Ramos (cell line): ENCODE results near the gene PAK1.
"Not testable (repeated sequence)": the region's sequence is repeated elsewhere in the genome, so short reads cannot be mapped to it uniquely, and the experiment has no call there.

Source experiments
- in situ Hi-C: fragments of 300-500 bp; cut with MboI; formaldehyde crosslinking; loops from one replicate; pipeline ENCODE4 v1.14.3; 2022; ENCODE audit warnings: low sequenced_read_pairs; ENCODE audit not compliant: unreplicated experiment

Gene PAK1

DNA sequence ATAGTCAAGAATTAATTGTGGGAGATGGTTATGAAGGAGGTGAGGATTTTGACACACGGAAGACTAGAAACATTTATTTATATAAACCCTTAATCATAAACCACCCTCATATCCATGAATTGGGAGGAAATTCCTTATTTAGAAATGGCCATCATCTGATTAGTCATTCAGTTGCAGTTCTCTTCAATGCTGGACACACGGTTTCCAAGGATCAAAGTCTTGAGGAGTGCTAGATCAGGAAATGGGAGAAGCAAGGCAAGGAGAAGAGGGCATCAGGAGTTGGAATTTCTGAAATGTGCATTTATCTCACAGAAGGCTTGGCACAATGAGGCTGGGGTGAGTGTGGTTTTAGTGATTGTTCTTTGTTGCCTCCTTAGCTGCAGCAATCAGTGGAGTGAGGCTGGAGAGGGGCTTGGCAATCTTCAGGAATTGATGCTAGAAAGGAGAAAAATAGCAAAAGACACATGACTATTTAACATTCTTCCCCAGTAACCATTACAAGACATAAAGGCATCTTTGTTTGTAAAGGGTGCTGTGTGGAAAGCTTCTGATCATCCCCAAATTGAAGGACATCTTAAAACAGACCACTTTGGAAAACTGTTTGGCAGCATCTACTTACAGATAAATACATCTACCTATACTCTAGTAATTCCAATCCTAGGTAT, 150.8 kb downstream of the PAK1 start:
- in situ Hi-C loops: no loop called here

DNA sequence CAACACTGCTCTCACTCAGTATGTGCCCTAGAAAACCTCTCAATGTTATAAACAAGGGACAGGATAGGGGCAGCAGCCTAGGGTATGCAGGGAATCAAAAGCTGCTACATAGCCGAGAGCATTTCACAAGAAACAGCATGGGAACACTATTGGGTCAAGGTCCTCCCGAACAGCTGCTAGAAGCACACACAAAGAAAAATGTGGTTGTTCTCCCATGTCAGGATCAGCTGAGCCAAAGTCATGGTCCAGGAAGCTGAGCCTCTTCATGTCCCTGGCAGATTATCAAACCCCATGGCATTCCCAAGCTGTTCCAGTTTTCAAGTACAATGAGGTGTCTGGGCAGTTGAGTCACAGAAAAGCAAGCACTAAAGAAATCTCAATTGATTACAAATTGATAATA, 151.4 kb downstream of the PAK1 start:
- in situ Hi-C loops: no loop called here

DNA sequence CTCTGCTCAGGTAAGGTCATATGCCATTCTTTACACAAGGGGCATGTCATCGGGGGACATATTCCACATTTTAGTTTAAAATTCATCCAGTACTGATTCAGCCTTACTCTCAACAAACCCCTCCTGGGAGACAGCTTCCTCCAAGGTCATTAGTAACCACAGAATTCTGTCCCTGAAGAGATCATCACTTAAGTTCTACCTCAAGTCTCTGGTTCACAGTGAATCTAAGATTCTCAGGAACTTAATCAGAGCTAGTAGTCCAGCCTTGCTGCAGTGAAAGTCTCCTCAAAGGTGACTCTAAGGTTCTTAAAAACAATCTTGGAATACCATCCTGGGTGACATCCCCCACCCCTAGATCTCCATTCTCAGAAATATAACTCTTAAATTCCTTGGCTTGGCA, 153.5 kb downstream of the PAK1 start:
- in situ Hi-C loops: no loop called here

- in situ Hi-C loops: no loop called here
Observed at GRCh38 chr11:77318600-77318999, 155.3 kb downstream of the PAK1 start.

GRCh38 chr11:77316733-77317342, 157.1 kb downstream of the PAK1 start:
- in situ Hi-C loops: no loop called here

DNA sequence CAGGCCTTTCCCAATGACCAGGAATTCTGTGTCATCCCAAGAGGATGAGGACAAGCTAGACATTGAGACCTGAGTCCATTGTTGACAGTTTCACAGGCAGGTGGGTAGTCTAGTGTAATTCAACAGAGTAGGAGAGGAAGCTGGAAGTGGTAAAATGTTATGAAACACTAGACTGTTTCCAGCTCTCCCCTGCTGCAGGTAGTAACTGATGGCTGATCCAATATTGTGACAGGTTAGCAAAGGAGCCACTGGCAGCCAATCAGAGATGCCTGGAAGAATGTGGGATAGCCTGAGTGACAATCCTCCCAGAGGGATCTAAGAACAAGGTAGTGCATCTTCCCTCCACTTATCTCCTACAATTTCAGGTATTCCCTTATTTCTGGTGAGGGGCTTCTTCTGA, 161.8 kb downstream of the PAK1 start:
- in situ Hi-C loops: no loop called here

DNA sequence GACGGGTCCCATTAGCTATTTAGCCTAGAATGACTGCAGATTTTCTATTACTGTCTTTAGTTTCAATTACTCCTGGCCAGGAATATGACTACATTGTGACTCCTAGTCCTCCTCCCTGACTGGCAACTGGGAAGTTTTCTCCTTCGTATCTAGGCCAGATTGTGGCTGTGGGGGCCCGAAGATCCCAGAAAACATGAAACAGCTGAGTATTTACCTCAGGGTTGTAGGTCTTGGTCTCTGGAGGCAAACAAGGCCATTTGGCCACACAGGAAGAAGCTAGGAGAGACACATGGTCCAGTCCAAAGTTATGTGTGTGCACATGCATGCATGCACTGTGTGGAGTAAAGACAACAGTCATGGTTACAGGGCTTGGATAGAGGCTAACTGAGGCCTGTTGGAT, 162.2 kb downstream of the PAK1 start:
- in situ Hi-C loops: no loop called here

- in situ Hi-C loops: no loop called here
Observed at GRCh38 chr11:77310721-77311120, 163.2 kb downstream of the PAK1 start.

- in situ Hi-C loops: no loop called here
Observed at GRCh38 chr11:77309401-77310085, 164.4 kb downstream of the PAK1 start.

DNA sequence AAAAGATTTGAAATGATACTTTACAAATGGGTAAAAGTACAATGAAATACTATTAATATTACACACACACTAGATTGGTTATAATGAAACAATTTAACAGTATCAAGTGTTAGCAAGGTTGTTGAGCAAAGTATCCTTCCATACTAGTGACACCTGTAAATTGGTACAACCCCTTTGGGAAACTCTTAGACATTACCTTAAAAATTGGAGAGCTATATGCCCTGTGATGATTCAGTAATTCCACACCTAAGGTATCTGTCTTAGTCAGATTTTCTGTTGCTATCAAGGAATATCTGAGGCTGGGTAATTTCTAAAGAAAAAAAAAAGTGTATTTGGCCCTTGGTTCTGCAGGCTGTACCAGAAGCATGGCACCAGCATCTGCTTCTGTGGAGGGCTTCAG, 165.1 kb downstream of the PAK1 start:
- in situ Hi-C loops: no loop called here

DNA sequence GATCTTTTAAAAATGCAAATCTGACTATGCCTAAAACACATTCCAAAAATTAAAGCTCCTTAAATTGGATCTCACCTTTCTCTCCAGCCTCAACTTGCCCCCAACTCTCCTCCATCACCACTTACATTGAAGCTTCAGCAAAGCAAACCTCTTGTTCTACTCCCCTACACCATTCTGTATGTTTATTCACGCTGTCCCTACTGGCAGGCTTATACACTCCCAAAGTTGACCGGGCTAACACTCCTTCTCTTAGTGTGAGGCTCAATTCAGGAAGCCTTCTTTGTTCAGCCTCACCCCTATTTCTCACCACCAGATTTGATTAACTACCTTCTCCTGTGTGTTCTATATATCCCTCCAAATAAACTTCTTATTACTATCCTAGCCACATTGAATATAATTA, 170.6 kb downstream of the PAK1 start:
- in situ Hi-C loops: no loop called here

DNA sequence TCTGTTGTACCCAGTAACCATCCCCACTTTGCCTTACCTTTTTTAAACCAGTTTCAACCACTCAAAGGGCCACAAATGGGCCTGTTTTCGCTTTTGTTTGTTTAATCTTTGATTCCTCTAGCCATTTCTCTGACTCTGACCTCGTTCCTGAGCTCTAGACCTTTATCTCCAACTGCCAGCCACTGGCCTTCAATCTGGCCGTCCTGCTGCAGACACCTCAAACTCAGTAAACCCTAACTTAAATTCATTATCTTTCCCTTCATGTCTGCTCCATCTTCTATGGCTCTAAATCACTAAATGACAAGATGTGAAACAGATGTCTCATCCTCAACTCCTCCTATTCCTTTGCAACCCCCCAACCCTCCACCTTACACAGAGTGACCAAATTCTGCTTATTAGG, 171.1 kb downstream of the PAK1 start:
- in situ Hi-C loops: no loop called here

DNA sequence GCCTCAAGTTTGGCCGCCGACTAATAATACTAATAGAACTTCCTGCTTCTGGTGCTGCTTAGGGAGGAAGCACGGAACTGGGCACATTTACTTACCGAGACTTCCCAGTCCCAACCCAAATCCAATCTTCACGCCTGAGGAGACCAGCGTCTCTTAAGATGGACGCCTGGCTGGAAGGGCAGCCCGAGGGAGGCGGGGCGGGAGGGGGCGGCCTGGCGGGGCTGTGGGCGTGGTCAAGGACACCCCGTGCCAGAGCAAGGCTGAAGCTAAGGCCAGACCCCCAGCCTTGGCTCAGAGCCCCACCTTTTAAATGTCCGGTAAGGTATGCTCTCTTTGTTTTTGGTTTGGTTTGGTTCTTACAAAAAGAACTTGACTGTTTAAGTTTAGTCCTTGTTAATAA, 172.4 kb downstream of the PAK1 start, which contains the start of gene GDPD4:
TSS of gene GDPD4 (minus strand) at position 177 of the 400 bp plus-strand sequence. CDS start 16,549 bp downstream, outside the sequence.
- in situ Hi-C loops: no loop called here

DNA sequence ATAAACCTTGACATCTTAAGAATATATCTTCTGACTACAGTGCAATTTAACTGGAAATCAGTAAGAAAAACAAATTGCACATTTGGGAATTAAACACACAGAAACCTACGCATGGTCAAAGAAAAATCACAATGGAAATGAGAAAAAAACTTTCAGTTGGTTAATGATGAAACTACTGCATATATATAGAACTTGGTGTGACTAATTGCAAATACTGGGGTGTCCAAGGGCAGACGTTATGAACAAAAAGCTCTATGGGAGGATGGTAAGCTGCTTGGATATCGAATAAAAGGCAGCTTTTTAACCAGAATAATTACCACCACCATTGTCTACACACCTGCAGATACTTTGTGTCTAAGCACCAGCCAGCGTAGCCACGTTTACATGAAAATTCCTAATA, 173.2 kb downstream of the PAK1 start:
- in situ Hi-C loops: no loop called here

- in situ Hi-C loops: not testable (repeated sequence)
Observed at GRCh38 chr11:77300028-77300427, 173.9 kb downstream of the PAK1 start.

GRCh38 chr11:77299528-77299993, 174.3 kb downstream of the PAK1 start:
- in situ Hi-C loops: no loop called here

DNA sequence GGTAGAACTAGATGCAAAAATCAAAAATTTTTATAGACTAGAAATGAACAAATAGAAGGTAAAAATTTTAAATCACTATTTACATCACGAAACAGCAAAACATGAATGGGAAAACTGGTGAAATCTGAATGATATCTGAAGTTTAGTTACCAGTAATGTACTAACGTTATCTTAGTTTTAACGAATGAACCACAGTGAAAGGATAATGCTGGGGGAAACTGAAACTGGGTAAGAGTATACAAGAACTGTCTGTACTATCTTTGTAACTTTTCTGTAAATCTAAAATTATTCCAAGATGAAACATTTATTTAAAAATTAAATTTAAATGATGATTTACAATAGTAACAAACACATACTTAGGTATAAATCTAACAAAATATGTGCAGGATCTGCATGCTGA, 179.9 kb downstream of the PAK1 start:
- in situ Hi-C loops: no loop called here

- in situ Hi-C loops: no loop called here
Observed at GRCh38 chr11:77289737-77290136, 184.2 kb downstream of the PAK1 start.

DNA sequence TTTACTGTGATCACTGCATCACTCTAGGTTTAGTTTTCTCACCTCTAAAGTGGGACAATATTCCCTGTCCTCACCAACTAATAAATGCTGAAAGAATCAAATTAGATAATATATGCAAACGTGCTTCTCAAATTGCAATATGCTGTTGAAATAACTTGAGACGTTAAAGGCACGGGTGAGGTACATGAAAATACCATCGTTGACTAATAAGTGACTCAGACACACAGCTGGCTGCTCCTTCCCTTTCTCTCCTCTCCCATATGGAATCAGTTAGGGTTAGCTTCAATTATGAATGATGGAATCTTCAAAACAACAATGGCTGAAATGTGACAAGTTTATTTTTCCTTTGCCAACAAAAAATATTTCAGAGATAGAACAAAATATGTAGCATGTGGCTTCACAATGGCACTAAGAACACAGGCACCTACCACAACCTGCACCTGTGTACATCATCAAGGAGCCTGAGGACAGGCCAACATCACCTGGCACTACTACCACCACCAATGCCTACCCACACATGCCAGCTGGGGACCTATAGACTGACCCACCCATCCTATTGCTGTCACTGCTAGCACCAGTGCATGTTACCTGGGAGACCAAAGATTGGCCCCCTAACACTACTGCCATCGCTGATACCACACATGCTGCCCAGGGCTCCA, 186.2 kb downstream of the PAK1 start:
- in situ Hi-C loops: no loop called here

DNA sequence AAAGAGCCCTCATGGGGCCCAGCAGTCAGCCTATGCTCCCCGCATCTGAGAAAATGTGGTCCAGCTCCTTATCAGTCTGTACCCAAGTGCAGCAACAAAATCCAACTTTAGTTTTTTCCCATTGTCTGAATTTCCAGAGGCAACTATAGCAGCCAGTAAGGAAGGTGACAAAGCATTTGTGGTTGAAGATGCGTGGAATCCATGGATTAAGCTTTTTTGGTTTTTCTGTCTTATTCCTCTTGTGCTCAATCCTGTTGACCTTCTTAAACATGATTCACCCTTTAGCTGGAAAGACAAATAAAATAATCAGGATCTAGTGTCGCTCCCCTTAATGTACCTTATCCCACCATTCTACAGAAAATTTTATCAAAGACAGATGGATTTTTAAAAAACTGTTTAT, 186.8 kb downstream of the PAK1 start:
- in situ Hi-C loops: no loop called here
